Left ventricle myocardium inferior (tissue), 1 donor: ENCODE data around the gene ESR1. TPM values are rescaled to one million over a fixed set of nuclear protein-coding genes. Genes with fewer than 3 reads are reported as not detected.
"Not testable (repeated sequence)": the region's sequence is repeated elsewhere in the genome, so short reads cannot be mapped to it uniquely, and the experiment has no call there.

Experiments
- DNase-seq: peaks from one replicate; pipeline ENCODE4 v3.0.0-alpha.2; 2020
- H3K27ac ChIP-seq: fragments of 200-600 bp; replicated peaks from 2 replicates; pipeline ENCODE4 v1.8.0; 2021
- H3K27me3 ChIP-seq: fragments of 200-600 bp; 2 replicates; pipeline ENCODE4 v1.8.0; 2021; ENCODE audit warnings: low read depth
- H3K36me3 ChIP-seq: fragments of 200-600 bp; 2 replicates; pipeline ENCODE4 v1.8.0; 2021
- H3K4me1 ChIP-seq: fragments of 200-600 bp; 2 replicates; pipeline ENCODE4 v1.8.0; 2021
- H3K4me3 ChIP-seq: fragments of 200-600 bp; 2 replicates; pipeline ENCODE4 v1.8.0; 2021; ENCODE audit warnings: mild to moderate bottlenecking, moderate library complexity
- H3K9me3 ChIP-seq: fragments of 200-600 bp; replicated peaks from 2 replicates; pipeline ENCODE4 v1.8.0; 2021
- intact Hi-C: fragments of 100-400 bp; cut with micrococcal nuclease; formaldehyde crosslinking; loops from one replicate; pipeline ENCODE4 v1.11.0; 2022
- total RNA-seq: library from RNA; stranded (reverse); fragmentation: NEBNext Ultra II Directional; extraction: Animal tissue kit (Norgen Biotek cat#: 25700); gene quantifications from one replicate; pipeline ENCODE4 v1.2.1, GENCODE V29; 2021
- TF ChIP-seq, protein P1 (sequence below): fragments of 200-600 bp; IDR thresholded peaks from 2 replicates; pipeline ENCODE4 v1.8.0; 2021; ENCODE audit warnings: antibody characterized with exemption, mild to moderate bottlenecking, borderline replicate concordance
- donor health status: DM: no; HTN: yes; CAD: no; lungs with severe emphysema.

ESR1 gene
- total RNA-seq, 1 donor from 2014 or later: 1.6 TPM

DNA sequence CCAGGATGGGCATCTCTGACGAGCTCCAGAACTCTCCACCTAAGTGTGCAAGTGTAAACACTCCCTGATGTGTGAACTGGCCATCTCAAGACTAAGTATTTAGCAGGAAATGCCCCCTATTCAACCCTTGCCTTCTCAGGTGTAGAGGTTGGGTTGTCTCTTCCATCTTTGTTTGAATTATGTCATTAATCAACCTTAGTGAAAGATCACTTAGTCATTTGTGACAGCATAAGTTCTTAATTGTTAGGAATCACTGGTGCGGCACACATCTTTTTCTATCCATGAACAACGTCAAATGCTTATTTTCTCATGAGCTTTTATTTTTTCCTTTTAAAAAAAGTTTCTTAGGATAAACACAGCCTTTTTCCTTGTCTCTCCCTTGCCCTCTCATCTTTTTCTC is 151.6 kb downstream of the ESR1 start:
- H3K27me3 ChIP-seq: no peaks in the 10 kb centered on the region
- no peak for DNase-seq
- intact Hi-C loops: no loop called here

DNA sequence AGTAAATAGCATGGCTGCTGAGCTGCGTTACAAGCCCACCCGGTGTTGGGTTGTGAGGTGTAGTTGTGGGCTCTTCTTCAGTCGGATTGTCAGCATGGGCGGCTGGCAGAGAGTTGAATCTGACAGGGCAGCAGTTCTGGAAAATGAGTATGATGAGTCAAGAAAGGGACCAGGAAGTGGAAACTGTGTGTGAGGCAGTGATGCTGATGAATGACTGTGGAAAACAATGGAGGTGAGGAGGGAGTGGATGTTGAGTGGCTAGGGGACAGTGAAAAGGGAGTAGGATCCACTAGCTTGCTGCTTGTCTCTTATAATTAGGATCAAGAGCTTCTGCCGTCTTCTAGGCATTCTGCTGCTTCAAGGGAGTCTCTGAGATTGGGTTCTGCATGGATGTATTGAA is 154.3 kb downstream of the ESR1 start:
- no peak overlapping the region for H3K4me3 ChIP-seq
- intact Hi-C loops: no loop called here
- TF ChIP-seq, protein P1, sequence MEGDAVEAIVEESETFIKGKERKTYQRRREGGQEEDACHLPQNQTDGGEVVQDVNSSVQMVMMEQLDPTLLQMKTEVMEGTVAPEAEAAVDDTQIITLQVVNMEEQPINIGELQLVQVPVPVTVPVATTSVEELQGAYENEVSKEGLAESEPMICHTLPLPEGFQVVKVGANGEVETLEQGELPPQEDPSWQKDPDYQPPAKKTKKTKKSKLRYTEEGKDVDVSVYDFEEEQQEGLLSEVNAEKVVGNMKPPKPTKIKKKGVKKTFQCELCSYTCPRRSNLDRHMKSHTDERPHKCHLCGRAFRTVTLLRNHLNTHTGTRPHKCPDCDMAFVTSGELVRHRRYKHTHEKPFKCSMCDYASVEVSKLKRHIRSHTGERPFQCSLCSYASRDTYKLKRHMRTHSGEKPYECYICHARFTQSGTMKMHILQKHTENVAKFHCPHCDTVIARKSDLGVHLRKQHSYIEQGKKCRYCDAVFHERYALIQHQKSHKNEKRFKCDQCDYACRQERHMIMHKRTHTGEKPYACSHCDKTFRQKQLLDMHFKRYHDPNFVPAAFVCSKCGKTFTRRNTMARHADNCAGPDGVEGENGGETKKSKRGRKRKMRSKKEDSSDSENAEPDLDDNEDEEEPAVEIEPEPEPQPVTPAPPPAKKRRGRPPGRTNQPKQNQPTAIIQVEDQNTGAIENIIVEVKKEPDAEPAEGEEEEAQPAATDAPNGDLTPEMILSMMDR: no peak
- no peaks in the 10 kb centered on the region for H3K27me3 ChIP-seq
- no peak overlapping the region for H3K27ac ChIP-seq
- H3K4me1 ChIP-seq: no peaks in the 10 kb centered on the region
- no peak for DNase-seq
- H3K36me3 ChIP-seq: no peaks in the 10 kb centered on the region
- H3K9me3 ChIP-seq: no peaks in the 10 kb centered on the region

More for the DNA sequence above, 151.6 kb downstream of the ESR1 start:
- TF ChIP-seq, protein P1: no peak
- Histone ChIP-seq H3K9me3 (no peaks in the 10 kb centered on the region), H3K4me1 (no peaks in the 10 kb centered on the region), H3K4me3 (no peak overlapping the region), H3K36me3 (no peaks in the 10 kb centered on the region), H3K27ac (no peak overlapping the region)

- H3K36me3 ChIP-seq: no peaks in the 10 kb centered on the region
- TF ChIP-seq, protein P1: no peak
Measured at GRCh38 chr6:151962246-151962846, 154.9 kb downstream of the ESR1 start.

DNA sequence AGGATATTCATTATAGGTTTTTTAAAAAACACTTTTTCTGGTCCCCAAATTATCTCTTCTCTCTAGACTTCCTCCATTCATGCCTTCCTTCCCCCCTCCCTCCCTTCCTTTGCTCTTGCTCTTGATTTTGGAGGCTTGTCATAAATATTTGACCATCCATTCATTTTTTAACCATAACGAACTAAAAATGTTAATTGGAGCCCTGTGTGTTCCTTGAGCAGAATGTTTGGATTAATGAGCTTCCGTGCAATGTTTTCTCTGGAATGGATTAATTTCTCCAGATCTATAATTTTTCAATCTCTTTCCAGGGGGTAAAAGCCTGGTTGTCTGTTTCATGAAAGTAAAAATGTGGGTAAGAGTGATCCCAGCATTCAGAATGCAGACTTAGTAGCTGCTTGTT is 155.5 kb downstream of the ESR1 start:
- Histone ChIP-seq H3K4me1 (no peaks in the 10 kb centered on the region), H3K4me3 (no peak overlapping the region), H3K36me3 (no peaks in the 10 kb centered on the region), H3K27me3 (no peaks in the 10 kb centered on the region), H3K27ac (no peak overlapping the region), H3K9me3 (peaks cover 8% of the 10 kb centered on the region)
- TF ChIP-seq, protein P1: no peak
- intact Hi-C loops: no loop called here
- no peak for DNase-seq

More at GRCh38 chr6:151962246-151962846, 154.9 kb downstream of the ESR1 start:
- no peak for DNase-seq
- Histone ChIP-seq H3K4me1 (no peaks in the 10 kb centered on the region), H3K4me3 (no peak overlapping the region), H3K9me3 (peaks cover 5% of the 10 kb centered on the region), H3K27ac (no peak overlapping the region), H3K27me3 (no peaks in the 10 kb centered on the region)
- intact Hi-C loops: no loop called here

DNA sequence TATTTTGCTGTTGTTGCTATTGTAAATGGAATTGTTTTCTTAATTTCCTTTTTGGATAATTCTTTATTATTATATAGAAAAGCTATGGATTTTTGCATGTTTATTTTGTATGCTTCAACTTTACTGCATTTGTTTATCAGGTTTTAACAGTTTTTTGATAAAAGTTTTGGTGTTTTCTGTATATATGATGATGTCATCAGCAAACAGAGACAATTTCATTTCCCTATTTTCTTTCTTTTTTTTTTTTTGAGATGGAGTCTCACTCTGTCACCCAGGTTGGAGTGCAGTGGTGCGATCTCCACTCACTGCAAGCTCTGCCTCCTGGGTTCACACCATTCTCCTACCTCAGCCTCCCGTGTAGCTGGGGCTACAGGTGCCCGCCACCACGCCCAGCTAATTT is 156.9 kb downstream of the ESR1 start:
- H3K9me3 ChIP-seq, H3K4me3 ChIP-seq, H3K27ac ChIP-seq, intact Hi-C loops, DNase-seq, H3K4me1 ChIP-seq, H3K27me3 ChIP-seq, H3K36me3 ChIP-seq: not testable (repeated sequence)

GRCh38 chr6:151974061-151974617 is 166.7 kb downstream of the ESR1 start:
- Histone ChIP-seq H3K27me3 (peaks cover 9% of the 10 kb centered on the region), H3K4me1 (no peaks in the 10 kb centered on the region), H3K9me3 (peaks cover 6% of the 10 kb centered on the region), H3K27ac (no peak overlapping the region), H3K36me3 (no peaks in the 10 kb centered on the region), H3K4me3 (no peak overlapping the region)
- TF ChIP-seq, protein P1: no peak
- intact Hi-C loops: no loop called here
- no peak for DNase-seq
